Activated CD8-positive, alpha-beta memory T cell treated with anti-CD3 and anti-CD28 coated beads for 36 hours (primary cell): ENCODE measurements around the gene SLC35G1. TPM values are rescaled to one million over a fixed set of nuclear protein-coding genes. Genes with fewer than 3 reads are reported as not detected.

Experiments
- CTCF ChIA-PET: fragments of 350-600 bp; sonication (Branson Sonifier 250); formaldehyde crosslinking; loops from one replicate; lab custom pipeline; 2021; ENCODE audit warnings: antibody characterized with exemption; lab: Charles Lee
- POLR2A ChIA-PET: fragments of 350-600 bp; sonication (Branson Sonifier 250); formaldehyde crosslinking; loops from one replicate; lab custom pipeline; 2021; ENCODE audit warnings: antibody characterized with exemption; lab: Charles Lee
- total RNA-seq, 2 experiments: library from RNA; stranded (reverse); gene quantifications; one replicate each; pipeline ENCODE4 v1.2.3, GENCODE V29; 2021

SLC35G1 gene
- total RNA-seq, 2 experiments from 2014 or later, result 5.4 to 5.5 TPM

DNA sequence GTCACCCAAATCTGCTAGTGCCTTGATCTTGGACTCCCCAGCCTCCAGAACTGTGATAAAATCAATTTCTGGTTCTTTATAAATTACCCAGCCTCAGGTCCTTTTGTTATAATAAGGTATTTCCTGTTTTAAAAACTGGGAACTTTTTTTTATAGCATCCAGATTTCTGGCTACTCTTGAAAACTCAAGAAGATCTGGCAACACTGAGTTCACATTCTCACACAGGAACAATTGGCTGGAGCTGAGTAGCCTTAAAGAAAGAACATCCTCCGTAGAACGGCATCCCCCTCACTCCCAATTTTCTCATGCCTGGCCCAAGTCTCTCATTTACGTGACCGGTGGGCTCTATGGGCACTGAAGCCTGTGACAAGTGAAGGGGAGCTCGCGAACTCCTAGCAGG is 47.1 kb downstream of the SLC35G1 start:
- POLR2A ChIA-PET, result no interaction called here
- CTCF ChIA-PET, result no interaction called here

DNA sequence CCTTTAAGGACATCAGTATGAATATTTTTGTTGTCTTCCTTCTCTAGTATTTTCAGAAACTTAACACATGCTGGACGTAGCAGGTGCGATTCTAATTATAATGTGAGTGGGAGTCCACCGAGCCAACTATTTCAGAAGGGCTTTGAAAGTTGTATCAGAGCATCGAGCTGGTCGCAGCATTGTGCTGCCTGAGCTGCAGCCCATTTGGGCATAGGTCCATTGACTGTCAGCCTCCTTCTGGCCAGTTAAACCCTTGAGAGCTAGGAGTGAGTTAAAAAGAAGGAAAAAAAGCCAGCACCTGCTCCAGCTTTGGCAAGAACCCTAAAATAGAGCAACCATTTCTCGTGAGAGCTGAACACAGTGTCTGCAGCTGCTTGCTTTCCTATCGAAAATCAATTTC is 47.8 kb downstream of the SLC35G1 start:
- ChIA-PET POLR2A (no interaction called here), CTCF (no interaction called here)

DNA sequence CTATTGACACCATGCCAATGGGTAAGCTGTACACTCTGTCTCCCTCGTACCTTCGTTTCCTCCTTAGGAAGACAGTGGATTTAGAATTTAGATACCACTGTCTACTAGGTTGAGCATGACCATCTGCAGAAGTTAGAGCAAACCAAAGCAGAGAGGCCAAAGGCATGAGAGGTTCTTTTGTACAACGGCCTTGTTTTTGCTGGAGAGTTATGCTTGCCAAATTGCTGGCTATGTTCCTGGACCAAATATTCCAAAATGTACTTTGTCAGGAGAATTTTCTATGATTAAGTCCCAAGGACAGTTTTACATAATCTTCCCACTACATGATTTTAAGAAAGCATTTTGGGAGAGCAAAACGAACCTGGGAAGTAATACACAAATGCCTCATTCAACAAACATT is 52.0 kb downstream of the SLC35G1 start:
- POLR2A ChIA-PET, result no interaction called here
- CTCF ChIA-PET, result no interaction called here

DNA sequence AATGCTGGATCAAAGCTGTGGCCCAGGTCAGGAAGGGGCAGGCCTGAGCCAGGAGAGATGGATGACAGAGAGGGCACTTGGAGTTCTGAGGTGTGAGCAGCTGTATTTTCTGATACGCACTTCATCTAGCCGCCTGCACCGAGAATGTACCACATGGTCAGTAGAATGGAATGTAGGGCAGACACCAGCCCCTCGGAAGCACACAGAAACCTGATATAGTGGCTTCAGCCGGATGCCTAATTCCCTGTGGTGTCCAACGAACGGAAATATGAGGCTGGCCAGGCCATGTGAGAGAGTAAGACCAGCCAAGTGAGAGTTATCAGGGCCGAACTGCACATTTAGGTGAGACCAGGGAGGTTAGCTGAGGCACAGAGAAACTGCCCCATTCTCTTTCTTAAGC is 53.3 kb downstream of the SLC35G1 start:
- CTCF ChIA-PET, result no interaction called here
- POLR2A ChIA-PET, result no interaction called here

DNA sequence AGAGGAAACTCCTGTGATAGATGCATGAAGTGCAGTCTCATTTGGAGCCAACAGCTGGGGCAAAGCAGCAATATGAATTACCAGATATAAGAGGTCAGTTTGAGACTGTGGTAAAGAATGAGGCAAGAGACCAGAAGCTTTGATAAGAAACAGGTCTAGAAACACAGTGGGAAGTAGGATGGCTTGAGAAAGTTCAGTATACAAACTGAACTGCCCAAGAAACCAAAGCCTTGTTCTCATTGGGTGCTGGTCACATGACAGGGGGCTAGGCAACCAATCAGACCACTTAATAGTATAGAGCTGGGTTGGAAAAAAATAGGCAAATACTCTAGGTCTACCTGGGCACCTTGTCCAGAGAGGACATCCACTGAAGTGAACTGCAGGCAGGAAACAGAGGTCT is 53.7 kb downstream of the SLC35G1 start:
- ChIA-PET POLR2A (no interaction called here), CTCF (no interaction called here)

DNA sequence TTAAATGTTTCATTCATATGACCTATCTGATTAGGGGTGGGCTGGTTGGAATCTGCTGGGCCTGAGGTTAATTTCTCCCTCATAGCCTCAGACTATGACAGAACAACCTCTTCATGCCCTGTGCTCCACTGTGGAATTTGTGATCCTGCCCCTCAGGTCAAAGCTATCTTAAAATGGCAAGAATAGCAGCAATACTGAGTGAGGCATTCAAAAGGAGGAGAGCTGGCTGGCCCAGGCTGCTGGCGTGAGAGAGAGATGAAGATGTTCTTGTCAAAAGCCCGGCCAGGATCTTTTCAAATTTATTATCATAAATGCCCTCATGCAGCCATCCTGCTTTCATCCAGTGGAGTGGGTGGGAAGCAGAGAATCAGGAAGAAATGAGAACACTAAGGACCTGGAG is 58.1 kb downstream of the SLC35G1 start:
- ChIA-PET CTCF (no interaction called here), POLR2A (no interaction called here)

Other genes with a start within 250 kb of the SLC35G1 start
- gene FRA10AC1, start 191.4 kb upstream of the SLC35G1 start, total RNA-seq, result 10 to 100 TPM; 13.2 to 14.3 TPM
- not detected for gene LGI1, start 136.0 kb upstream of the SLC35G1 start, total RNA-seq
- gene PLCE1, start 100.0 kb downstream of the SLC35G1 start, total RNA-seq, result under 1 TPM in 1 of 2 experiments, not detected in 1; 0.02 TPM